UCSD-AML1 (cell line): ENCODE data around the gene CCL1.

Source experiments
- DNase-seq: peaks from one replicate; lab custom pipeline; 2025; ENCODE audit not compliant: unreplicated experiment; lab: John Stamatoyannopoulos, UW

The CCL1 gene

GRCh38 chr17:34384271-34384670 lies 21.2 kb upstream of the CCL1 start:
- DNase-seq: no peak

GRCh38 chr17:34383216-34383615 lies 20.2 kb upstream of the CCL1 start:
- DNase-seq: no peak

- peak; percentile 75 for DNase-seq
Observed at GRCh38 chr17:34382621-34383124, 19.6 kb upstream of the CCL1 start.

GRCh38 chr17:34379868-34380267 lies 16.8 kb upstream of the CCL1 start:
- DNase-seq: no peak

- peak; percentile 22 for DNase-seq
Observed at GRCh38 chr17:34378664-34379101, 15.7 kb upstream of the CCL1 start.

- no peak for DNase-seq
Observed at GRCh38 chr17:34377078-34377823, 14.2 kb upstream of the CCL1 start.

GRCh38 chr17:34375426-34375997 lies 12.5 kb upstream of the CCL1 start:
- DNase-seq: no peak

- no peak for DNase-seq
Observed at GRCh38 chr17:34374457-34374856, 11.4 kb upstream of the CCL1 start.

- no peak for DNase-seq
Observed at GRCh38 chr17:34371405-34372100, 8.5 kb upstream of the CCL1 start.

- DNase-seq: no peak
Observed at GRCh38 chr17:34370997-34371395, 8.0 kb upstream of the CCL1 start.

GRCh38 chr17:34370376-34370996 lies 7.5 kb upstream of the CCL1 start:
- DNase-seq: no peak

GRCh38 chr17:34369571-34369970 lies 6.5 kb upstream of the CCL1 start:
- DNase-seq: no peak

- DNase-seq: no peak
Observed at GRCh38 chr17:34368946-34369500, 6.0 kb upstream of the CCL1 start.

GRCh38 chr17:34368196-34368945 lies 5.3 kb upstream of the CCL1 start:
- no peak for DNase-seq

GRCh38 chr17:34367486-34368195 lies 4.6 kb upstream of the CCL1 start:
- DNase-seq: no peak

GRCh38 chr17:34366529-34367107 lies 3.6 kb upstream of the CCL1 start:
- no peak for DNase-seq

- peak; percentile 48 for DNase-seq
Observed at GRCh38 chr17:34366010-34366409, 3.0 kb upstream of the CCL1 start.

- DNase-seq: no peak
Observed at GRCh38 chr17:34365340-34365739, 2.3 kb upstream of the CCL1 start.

- DNase-seq: no peak
Observed at GRCh38 chr17:34364751-34365150, 1.7 kb upstream of the CCL1 start.
